ENCODE results near the gene CD69.

CD69 gene

DNA sequence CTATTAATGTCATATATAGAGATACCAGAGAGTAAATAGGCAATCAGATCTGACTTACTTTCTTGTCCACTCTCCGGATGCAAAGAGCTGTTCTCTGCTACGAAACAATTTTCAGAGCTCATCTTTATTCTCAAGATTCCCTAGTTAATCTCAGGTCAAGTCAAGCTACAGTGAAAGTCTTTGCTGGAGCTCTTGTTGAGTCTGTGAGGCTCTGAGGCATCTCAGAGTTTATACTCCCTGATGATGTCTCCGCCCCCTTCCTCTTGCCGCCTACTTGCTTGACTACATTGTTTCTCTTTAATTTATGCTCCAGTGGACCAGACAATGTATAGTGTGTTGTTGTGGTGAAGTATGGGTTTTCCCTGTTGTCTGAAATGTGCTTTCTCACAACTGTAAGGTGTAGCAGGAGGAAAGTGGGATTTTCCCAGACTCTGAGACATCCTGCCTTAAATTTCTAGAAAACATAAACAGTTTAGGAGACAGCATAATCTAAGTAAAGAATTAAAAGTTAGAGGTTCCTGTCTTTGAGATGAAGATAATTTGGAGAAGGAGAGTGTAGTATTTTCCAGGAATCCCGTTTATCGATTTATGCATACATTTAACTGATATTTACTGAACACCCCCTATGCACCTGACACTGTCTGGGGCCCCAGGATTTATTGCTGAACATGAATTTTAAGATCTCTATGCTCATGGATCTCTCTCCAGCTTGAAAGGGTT, at the start of gene CD69:
TSS of gene CD69 (minus strand) at position 203 of the 720 bp plus-strand sequence. CDS start at position 122, 81 bp downstream.
- DNase-seq, result no peak

DNA sequence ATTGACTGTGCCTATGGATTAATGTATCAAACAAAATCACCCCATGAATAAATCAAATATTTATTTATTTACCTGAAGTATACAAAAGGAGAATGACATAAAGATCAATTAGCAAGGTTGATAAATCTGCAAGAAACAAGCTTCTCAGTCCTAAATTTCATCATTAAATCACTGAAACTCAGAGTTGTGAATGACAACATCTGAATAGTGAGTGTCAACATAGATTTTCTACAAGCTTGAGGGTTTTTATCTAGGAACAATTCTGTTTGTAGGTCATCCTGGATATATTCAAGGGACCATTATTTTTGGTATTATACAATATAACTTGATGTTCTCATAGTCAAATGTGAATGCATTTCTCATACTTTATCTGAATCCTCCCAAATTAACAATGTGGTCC, 49.2 kb upstream of the CD69 start:
- DNase-seq, result no peak

DNA sequence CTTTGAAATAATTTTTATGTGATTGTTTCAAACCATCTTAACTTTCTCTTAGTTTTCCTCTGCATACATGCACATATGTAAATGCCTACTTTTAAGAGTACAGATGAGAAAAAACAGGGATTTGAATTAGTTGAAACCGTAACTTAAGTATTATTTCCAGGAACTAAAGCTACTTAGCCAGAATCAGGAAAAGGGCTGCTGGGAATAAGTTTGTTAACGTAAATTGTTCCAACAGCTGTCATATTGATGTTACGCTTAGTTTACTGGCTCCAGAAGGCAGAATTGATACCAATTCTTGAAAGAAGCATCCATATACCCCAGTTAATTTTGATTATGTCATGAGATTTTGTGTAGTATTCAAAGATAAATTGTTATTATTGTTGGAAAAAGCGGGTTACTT, 48.6 kb upstream of the CD69 start:
- DNase-seq, result no peak

DNA sequence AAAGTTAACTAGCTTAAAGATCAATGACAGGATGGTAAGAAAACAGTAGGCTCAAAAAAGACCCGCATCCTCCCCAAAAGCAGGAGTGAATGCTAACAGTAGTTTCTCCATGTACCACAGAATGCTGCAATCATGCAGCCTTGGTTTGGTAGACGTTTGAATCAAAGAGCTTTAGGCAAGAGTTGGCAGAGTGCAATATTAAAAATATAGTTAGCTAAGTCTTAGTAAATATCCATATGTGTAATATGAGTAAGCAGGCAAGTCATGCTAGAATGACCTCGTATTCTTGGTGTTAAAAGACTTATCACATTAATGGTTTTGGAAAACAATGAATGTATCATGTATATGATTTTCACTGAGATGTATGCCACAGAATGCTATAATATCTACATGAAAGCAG, 47.8 kb upstream of the CD69 start:
- DNase-seq, result no peak

DNA sequence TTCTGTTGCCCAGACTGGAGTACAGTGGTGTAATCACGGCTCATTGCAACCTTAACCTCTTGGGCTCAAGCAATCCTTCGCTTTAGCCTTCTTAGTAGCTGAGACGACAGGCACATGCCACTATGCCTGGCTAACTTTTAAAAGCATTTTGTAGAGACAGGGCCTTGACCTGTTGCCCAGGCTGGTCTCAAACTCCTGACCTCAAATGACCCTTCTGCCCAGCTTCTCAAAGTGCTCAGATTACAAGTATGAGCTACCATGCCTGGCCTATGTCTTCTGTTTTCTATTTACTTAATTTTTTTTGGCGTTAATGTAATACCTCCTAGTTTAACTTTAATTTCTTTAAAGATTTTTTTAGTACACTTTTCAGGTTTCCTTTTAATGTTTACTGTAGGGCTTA, 46.0 kb upstream of the CD69 start:
- DNase-seq, result no peak

DNA sequence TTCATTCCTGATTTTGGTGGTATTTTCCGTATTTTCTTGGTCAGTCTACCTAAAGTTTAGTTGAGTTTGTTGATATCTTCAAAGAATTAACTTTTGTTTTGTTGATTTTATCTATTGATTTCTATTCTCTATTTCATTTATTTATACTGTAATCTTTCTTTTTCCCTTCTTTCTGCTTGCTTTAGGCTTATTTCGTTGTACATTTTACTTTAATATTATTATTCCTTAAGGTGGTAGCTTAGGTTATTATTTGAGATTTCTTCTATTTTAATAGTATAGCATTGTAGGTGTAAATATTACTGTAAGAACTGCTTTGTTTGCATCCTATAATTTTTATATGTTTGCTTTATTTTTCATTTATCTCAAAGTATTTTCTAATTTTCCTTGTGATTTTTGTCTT, 45.2 kb upstream of the CD69 start:
- DNase-seq, result no peak

DNA sequence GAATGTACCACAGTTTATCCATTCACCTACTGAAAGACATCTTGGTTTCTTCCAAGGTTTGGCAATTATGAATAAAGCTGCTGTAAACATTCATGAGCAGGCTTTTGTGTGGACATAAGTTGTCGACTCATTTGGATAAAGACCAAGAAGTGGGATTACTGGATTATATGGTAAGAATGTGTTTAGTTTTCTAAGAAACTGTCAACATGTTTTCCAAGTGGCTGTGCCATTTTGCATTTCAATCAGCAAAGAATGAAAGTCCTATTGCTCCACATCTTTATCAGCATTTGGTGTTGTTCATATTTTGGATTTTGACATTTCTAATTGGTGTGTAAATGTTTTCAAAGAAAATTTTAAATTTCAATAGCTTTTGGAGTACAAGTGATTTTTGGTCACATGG, 39.3 kb upstream of the CD69 start:
- no peak for DNase-seq

DNA sequence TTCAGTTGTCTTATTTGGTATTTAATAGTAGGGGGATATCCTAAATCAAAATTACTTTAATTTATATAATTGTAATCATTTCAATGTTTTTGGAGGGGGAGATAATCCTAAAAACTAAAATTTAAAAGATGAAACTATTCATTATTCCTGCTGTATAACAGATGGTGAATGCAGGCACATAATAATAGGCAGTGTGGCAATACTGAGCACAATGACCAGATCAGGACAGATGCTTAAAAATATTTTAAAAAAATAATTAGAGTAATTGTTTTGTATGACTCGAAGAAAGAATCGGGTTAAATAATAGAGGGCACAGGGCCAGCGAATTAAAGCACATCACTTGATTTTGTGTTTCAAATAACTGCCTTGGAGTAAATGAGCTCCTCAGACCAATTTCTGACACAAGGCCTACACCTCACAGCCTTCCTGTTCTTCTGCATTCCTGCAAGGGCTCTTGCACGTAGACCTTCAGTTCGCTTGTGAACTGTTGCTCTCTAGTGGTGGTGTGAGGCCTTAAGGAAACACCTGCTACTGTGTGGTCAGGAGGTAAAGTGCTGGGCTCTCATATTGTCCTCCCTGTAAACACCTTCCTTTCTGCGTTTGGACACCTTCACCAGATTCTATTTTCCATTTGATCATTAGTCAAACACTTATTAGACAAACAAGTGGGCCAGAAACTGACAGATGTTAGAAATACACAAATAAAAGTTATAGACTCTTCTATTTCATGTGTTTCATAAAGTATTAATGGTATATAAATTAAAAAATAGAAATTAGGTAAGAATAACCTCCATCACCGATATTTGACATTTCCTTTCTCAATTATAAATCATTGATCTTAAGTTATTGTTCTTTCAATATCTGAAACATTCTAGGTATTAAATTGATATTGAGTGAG, 37.3 kb upstream of the CD69 start:
- no peak for DNase-seq

DNA sequence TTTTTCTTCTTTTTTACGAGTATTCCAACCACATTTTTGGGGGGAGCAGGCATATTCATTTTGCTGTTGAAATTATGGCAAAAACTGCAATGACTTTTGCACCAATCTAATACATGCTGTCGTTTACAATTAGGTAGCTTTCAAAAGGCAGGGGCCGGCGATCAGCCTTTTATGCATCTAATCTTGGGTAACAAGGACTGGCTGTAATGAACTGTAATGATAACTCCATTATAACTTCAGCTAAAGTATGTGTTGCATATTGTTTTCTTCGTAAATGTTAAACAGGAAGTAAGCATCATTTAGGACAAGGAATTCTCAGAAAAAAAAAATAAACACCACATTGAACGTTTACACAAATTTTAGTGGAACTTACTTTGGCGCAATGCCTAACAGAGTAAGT, 36.3 kb upstream of the CD69 start:
- no peak for DNase-seq

DNA sequence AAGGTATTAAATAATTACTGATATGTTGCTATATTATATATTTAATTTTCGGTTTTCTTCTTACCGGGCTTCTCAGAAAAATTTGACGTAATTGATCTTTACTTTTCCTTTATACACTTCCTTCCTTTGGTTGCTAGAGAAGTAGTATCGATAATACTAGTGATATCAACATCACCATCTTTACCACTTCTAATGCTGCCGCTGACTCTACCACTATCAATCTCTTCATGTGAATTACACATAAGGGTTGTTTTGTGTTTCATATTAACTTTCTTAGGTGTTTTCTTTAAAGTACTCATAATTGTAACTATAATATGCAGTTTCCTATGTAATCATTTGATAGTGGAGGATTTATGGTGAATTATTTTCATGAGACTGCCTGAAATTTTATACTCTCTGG, 35.6 kb upstream of the CD69 start:
- DNase-seq, result no peak

DNA sequence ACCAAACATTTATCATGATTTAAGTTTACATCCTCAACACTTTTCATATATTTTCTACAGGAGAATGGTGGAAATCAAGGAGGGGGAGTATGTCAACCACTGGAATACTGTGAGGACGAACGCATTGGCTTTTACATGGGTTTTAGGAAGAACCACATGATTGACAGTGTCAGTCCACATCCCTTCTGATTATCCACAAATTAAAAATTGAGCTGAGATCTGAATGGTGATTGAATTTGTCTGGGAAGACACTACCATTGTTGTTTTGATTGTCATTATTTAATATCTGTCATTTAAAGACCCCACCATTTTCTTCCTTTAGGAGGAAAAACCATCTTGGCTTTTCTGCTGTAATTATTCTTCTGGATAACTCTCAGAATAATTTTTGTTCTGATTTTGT, 35.2 kb upstream of the CD69 start:
- no peak for DNase-seq

DNA sequence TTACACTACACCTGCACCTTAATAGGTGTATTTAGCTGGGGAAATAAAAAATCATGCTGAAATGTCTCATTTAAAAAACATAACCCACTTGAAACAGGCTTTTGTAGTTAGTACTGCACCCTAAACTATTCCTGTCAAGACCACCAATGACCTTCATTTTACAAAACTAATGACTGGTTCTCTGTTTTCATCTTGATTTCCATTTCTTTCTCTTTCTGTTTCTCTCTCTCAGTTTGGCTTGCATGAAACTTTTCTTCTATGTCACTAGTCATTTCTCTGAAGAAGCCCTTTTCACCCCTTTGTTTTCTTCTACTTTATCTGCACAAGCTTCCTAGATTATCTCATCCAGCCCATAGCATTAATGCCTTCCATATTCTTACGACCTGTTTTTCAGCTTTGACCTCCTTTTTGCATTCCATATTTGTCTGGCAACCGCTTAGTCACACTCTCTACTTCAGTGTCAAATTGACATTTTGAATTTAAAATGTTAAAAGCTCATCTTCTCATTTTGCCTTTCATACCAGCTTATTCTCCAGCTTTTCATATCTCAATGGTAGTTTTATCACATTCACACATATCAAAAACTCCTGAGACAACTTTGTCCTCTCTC, 33.9 kb upstream of the CD69 start:
- no peak for DNase-seq

DNA sequence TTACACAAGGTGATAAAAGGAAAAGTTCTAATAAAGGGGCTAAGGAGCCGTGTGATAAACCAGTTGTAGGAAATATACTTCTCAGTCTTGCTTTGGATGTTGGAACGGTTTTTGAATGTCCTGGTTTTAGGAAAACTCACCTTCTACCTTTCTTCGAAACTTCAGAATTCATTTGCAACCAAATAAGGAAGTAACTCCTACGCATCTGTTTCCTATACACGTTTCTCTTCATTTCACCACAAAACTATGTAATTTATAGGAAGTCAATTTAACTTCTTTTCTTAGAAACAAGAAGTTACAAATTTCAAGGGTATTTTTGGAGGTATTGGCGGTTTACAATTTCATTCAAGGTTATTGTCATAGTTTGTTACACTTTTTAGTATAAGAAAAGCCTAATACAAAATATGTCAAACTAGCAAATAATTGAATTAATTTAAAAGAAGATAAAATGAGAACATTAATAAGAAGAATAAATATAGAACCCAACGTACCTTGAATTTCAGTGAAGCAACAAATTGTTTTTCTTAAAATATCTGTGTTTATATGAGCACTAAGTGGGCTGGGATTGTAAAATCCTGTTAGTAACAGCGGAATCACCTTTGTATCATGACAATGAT, 33.2 kb upstream of the CD69 start:
- no peak for DNase-seq

DNA sequence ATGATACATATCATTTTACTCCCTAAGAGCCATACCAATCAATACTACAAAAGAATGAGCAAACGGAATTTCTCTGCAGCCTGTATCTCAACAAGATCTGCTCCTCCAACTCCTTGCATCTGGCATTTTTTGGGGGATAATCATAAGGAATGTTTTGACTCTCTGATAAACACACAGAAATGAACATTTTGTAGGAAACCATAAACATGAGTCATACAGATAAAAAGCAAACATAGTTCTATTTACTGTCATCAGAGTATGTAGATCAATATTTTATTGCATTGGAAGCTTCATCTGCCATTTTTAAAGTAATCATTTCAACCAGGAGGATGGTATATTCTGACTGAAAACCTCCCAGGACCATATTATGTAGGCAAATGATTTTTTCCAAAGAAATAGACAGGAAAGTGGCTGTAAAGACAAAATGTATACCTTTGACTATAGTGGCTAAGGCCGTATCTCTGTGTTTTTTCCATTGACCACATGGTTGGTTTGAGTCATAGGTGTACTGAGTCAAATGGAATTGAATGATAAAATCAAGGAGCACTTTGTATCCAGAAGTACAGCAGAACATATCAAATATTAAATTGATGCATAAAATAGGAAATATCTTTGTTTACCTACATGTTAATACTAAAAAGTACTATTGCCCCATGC, 32.4 kb upstream of the CD69 start:
- DNase-seq, result no peak

DNA sequence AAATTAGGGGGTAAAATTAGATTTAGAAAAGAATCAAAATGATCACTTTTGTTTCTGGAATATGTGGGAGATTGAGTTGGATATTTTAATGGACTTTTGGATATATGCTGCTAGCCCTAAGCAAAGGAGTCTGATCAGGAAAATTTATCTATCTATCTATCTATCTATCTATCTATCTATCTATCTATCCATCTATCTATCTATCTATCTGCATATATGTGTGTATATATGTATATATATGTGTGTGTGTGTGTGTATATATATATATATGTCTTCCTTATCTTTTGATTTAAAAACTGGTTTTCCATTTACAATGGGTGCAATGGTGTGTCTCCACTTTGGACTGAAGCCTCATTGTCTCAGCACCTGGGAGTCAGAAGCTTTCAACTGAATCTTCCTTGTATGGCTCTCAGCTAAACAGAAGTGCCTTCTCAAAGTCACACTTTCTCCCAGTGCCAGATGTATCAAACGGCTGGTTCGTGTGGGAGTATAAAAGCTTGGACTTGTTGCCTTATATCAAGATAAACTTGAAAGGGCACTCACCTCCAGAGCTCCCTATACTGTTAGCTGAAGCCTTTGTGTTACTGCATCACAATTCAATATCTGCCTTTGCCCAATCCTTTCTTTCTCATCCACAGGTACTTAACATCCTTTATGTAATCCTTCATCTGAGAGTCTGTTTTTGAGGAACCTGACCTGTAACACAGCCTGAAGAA, 31.6 kb upstream of the CD69 start:
- DNase-seq, result no peak

DNA sequence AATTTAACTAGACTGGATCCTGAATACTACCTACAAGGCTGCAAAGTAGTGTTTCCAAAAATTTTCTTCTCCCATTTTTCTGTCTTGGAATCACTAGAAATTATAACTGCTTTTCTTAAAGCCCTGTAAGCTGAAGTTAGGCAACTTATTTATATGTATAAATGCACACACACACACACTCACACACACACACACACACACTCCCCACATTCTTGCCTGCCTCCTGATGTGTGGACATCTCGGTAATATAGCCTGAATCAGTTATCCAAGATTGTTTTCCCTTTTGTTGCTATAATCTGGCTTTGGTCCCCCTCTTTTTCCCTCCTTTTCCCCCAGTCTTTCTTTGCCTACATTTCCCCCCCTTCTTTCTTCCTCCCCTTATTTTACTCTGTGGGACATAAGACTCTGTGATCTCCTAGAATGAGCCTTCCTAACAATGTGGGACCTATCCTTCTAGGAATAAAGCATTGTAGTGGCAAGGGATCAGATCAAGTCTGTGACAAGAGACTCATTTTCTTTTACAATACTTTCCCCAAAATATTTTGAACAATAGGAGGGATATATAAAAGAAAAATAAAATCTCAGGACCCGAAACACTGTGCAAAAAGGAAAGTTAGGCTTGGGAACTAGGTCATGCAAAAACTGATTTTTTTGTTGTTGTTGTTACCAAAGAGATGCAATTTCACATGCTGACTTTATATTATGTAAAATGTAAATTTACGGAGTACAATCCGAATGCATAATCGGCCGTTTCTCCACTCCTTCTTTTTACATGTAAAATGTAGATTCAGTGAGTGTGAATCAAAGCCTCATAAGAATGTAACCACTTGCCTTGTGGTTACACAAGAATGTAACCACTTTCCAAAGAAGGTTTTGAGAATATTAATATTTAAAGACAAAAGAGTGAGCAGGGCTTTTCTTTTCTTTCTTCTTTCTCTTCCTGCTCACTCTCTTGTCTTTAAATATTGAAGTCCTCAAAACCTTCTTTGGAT, 26.3 kb upstream of the CD69 start:
- DNase-seq, result no peak

DNA sequence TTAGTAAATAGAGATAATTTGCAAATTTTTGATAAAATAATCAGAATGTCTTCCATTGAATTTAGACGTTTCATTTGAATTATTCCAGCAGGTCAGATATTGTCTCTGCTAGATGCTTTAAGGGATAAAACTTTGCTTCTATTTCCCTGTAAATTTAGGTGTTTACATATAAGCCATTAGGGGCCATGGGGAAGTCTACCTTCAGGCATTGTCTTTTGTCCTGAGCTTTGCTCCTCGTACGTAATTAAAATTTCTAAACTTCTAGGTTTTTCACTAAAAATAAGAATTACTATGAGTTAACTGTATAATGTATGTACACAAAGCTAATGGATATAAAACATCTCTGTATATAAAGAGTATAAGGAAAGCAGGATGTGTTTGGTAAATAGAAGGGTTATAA, 24.1 kb upstream of the CD69 start:
- DNase-seq, result no peak

DNA sequence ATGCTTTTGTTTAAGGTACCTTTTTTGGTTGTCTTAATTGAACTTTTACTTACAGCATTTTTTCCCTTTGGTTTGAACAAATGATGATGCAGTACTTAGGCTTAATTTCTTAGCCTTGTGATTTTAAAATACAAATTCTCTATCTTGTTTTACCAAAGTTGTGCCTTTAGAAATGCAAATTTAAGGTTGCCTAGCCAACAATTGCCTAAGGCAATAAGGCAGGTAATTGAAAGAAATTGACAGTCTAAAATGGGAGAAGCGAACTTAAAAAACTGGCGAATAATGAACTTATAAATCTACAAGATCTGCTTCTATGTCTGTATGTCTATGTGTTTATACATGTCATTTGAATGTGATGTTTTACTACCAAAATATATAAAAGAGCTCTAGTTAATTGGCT, 23.6 kb upstream of the CD69 start:
- DNase-seq, result no peak

DNA sequence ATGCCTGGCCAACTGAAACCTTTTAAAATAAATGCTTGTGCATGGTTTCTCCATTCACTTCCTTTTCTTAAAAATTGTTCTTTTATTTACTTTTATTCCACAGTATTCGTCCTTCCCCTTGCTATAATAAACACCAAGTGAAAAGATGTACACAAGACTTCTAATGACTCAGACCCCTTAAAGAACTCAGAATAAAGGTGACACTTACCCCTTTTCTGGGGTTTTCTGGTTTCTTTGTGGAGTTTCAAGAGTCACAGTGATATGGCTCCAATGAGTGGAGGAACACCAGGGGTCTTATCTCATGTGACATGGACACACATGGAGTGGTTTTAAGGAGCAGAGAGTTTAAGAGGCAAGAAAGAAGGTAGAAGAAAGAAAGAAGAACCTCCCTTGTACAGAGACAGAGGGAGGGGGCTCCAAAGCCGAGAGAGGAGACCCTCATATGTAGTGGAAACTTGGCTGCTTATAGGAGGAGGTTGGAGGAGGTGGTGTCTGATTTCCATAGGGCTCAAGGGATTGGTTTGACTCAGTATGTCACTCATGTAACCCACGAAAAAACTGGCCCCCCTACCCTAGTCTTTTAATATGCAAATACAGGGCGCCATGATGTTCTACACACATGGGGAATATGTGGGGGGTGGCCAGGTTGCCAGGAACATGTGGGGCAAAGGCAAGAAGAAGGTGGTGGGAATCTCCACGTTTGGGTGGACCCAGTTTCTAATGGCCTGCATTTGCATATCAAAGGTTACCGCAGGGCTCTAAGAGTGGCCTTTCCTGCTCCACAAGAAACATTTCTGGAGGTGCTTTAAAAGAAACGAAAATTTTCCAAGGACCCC, 22.1 kb upstream of the CD69 start:
- DNase-seq, result no peak

DNA sequence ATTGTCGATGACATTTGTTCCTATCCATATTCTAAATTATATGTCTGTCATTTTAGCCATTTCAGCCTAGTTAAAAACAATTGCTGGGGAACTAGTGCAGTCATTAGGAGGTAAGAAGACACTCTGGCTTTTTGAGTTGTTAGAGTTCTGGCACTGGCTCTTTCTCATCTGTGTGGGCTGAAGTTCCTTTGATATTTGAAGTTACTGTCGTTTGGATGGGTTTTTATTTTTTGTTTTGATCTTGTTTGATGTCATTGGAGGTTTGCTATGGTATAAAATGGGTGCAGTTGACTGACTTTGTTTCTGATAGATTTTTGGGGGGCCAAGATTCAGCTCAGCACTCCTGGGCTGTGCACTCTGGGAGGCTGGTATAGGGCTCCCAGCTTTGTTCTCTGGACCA, 20.7 kb upstream of the CD69 start:
- no peak for DNase-seq

Measured in NCI-H1694 (cell line).